Endodermal cell (in vitro differentiated cells): Measurements from ENCODE around the gene PARM1. TPM values are rescaled to one million over a fixed set of nuclear protein-coding genes. Genes with fewer than 3 reads are reported as not detected.

Experiments
- DNase-seq: peaks from one replicate; pipeline ENCODE4 v3.0.0-alpha.2; 2017
- H3K27ac ChIP-seq: 2 replicates; pipeline ENCODE4 v1.5.1; 2013; ENCODE audit warnings: mild to moderate bottlenecking, low read depth, low read length, moderate library complexity
- H3K27me3 ChIP-seq: 2 replicates; pipeline ENCODE4 v1.6.1; 2013; ENCODE audit warnings: mild to moderate bottlenecking, low read length, moderate library complexity; ENCODE audit not compliant: insufficient read depth, control insufficient read depth, poor library complexity, severe bottlenecking
- H3K36me3 ChIP-seq: 2 replicates; pipeline ENCODE4 v1.7.0; 2013; ENCODE audit warnings: mild to moderate bottlenecking, low read length, moderate library complexity; ENCODE audit not compliant: control insufficient read depth, insufficient read depth
- H3K4me1 ChIP-seq: one replicate; pipeline ENCODE4 v1.7.0; 2013; ENCODE audit warnings: low read length; ENCODE audit not compliant: control insufficient read depth, insufficient read depth
- H3K4me3 ChIP-seq: 2 replicates; pipeline ENCODE4 v1.5.1; 2013; ENCODE audit warnings: mild to moderate bottlenecking, low read length, moderate library complexity
- H3K9ac ChIP-seq: 2 replicates; pipeline ENCODE4 v1.6.1; 2013; ENCODE audit warnings: mild to moderate bottlenecking, low read length, moderate library complexity; ENCODE audit not compliant: poor library complexity, severe bottlenecking; ENCODE audit errors: extremely low read depth
- H3K9me3 ChIP-seq: 2 replicates; pipeline ENCODE4 v1.6.1; 2013; ENCODE audit warnings: mild to moderate bottlenecking, low read length, moderate library complexity; ENCODE audit not compliant: control insufficient read depth
- H3K27ac Mint-ChIP-seq: 2 replicates; pipeline ENCODE4 v1.8.0; 2020; ENCODE audit warnings: mixed read lengths
- H3K27me3 Mint-ChIP-seq: 2 replicates; pipeline ENCODE4 v1.8.0; 2021; ENCODE audit warnings: mild to moderate bottlenecking, mixed read lengths; ENCODE audit not compliant: insufficient read depth
- H3K36me3 Mint-ChIP-seq: 2 replicates; pipeline ENCODE4 v1.8.0; 2020; ENCODE audit warnings: low read depth, mixed read lengths
- H3K4me1 Mint-ChIP-seq: 2 replicates; pipeline ENCODE4 v1.8.0; 2020; ENCODE audit warnings: mixed read lengths
- H3K4me3 Mint-ChIP-seq: 2 replicates; pipeline ENCODE4 v1.8.0; 2020; ENCODE audit warnings: mild to moderate bottlenecking, moderate library complexity, mixed read lengths
- H3K9me3 Mint-ChIP-seq: 2 replicates; pipeline ENCODE4 v1.8.0; 2020; ENCODE audit warnings: mild to moderate bottlenecking, mixed read lengths
- CTCF ChIP-seq: fragments of 200-600 bp; sonication (generic); conservative IDR thresholded peaks from 2 replicates; pipeline ENCODE4 v1.5.0; 2021; ENCODE audit warnings: antibody characterized with exemption, mild to moderate bottlenecking
- WGBS, 2 experiments: methylation state at CpG; one replicate each; pipeline versions ENCODE4 v1.1.5 to v1.1.7; 2013; ENCODE audit warnings: missing lambda C conversion rate in 2 of 2, mixed read lengths in 1 of 2; ENCODE audit not compliant: insufficient coverage in 1 of 2, insufficient read length in 1 of 2; 5-methylcytosine and 5-hydroxymethylcytosine counted together
- total RNA-seq, 2 donors: library from RNA; stranded (reverse); fragmentation: NEBNext Ultra II Directional in 1 of 2; extraction: Animal tissue kit (Norgen Biotek cat#: 25700) in 1 of 2; gene quantifications; 2 replicates in 1 of 2; 3 replicates in 1 of 2; pipeline ENCODE4 v1.2.1, GENCODE V29; 2021

PARM1 gene
- total RNA-seq, 2 donors from 2014 or later = 0.13 to 1.1 TPM

DNA sequence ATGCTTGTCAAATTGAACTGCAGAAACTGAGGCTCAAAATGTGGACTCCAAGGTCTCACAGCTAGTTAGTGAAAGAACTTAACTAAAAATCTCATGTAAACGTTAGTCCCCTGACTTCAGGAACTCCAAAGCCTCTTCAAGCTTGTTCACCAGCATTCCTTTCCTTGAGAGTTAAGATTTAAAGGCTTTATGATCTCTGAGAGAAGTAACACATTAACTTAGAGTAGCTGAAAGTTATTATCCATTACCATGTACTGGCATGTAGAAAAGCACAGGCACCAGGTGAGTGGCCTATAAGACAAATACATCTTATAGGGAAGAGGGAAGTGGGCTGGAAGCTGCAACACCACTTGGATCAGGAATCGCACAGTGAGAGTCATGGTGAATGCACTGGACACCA lies 15.3 kb downstream of the PARM1 start:
- H3K36me3 Mint-ChIP-seq = no peaks in the 10 kb centered on the region
- no peak overlapping the region for H3K4me3 ChIP-seq
- H3K4me1 ChIP-seq = peaks cover 3% of the 10 kb centered on the region
- no peak overlapping the region for H3K27ac ChIP-seq
- TF ChIP-seq CTCF = no peak
- no peaks in the 10 kb centered on the region for H3K9me3 ChIP-seq
- 87 to 100% methylated on average over 1 to 2 of the region's 2 CpGs for WGBS, 2 experiments
- H3K9me3 Mint-ChIP-seq = no peaks in the 10 kb centered on the region
- no peaks in the 10 kb centered on the region for H3K36me3 ChIP-seq
- H3K4me1 Mint-ChIP-seq = peaks cover 3% of the 10 kb centered on the region
- no peak overlapping the region for H3K4me3 Mint-ChIP-seq
- no peak overlapping the region for H3K9ac ChIP-seq
- no peaks in the 10 kb centered on the region for H3K27me3 ChIP-seq
- H3K27me3 Mint-ChIP-seq = peaks cover 1% of the 10 kb centered on the region
- no peak overlapping the region for H3K27ac Mint-ChIP-seq
- DNase-seq = no peak

- 88 to 100% methylated on average over 2 to 3 of the region's 3 CpGs for WGBS, 2 experiments
- Histone ChIP-seq H3K4me1 (peaks cover 3% of the 10 kb centered on the region), H3K36me3 (no peaks in the 10 kb centered on the region), H3K9me3 (no peaks in the 10 kb centered on the region), H3K9ac (no peak overlapping the region), H3K27ac (no peak overlapping the region), H3K4me3 (no peak overlapping the region), H3K27me3 (peaks cover 7% of the 10 kb centered on the region)
- Mint-ChIP-seq H3K9me3 (no peaks in the 10 kb centered on the region), H3K36me3 (no peaks in the 10 kb centered on the region), H3K4me1 (peaks cover 3% of the 10 kb centered on the region), H3K27me3 (peaks cover 1% of the 10 kb centered on the region), H3K4me3 (no peak overlapping the region), H3K27ac (no peak overlapping the region)
- no peak for DNase-seq
- no peak for TF ChIP-seq CTCF
These were observed 17.3 kb downstream of the PARM1 start for GRCh38 chr4:74950200-74950599.

GRCh38 chr4:74950882-74951281 lies 18.0 kb downstream of the PARM1 start:
- peaks cover 1% of the 10 kb centered on the region for H3K27me3 Mint-ChIP-seq
- H3K9me3 Mint-ChIP-seq = no peaks in the 10 kb centered on the region

More at GRCh38 chr4:74950882-74951281, 18.0 kb downstream of the PARM1 start:
- H3K36me3 Mint-ChIP-seq = no peaks in the 10 kb centered on the region
- H3K27ac ChIP-seq = no peak overlapping the region
- no peak overlapping the region for H3K27ac Mint-ChIP-seq
- H3K4me1 Mint-ChIP-seq = peaks cover 3% of the 10 kb centered on the region
- DNase-seq = no peak
- H3K36me3 ChIP-seq = no peaks in the 10 kb centered on the region
- no peaks in the 10 kb centered on the region for H3K9me3 ChIP-seq
- TF ChIP-seq CTCF = no peak
- peaks cover 3% of the 10 kb centered on the region for H3K4me1 ChIP-seq
- no peak overlapping the region for H3K4me3 Mint-ChIP-seq
- H3K9ac ChIP-seq = no peak overlapping the region
- H3K4me3 ChIP-seq = no peak overlapping the region
- H3K27me3 ChIP-seq = peaks cover 7% of the 10 kb centered on the region
- 88% methylated on average over 5 of the region's 5 CpGs; no CpG with 5 or more reads in 1 of the 2 experiments for WGBS, 2 experiments
